Measurements from ENCODE around the gene MALAT1.

Gene MALAT1

GRCh38 chr11:65496304-65497140 lies 2.3 kb upstream of the MALAT1 start:
- 0 out of 2 replicates have a peak, but pooled peaks have one; percentile 26 for TF ChIP-seq TSHZ2 (CRISPR knock-in tag; IDR thresholded peaks at IDR 0.05)
- no peak for TF ChIP-seq SNAI2 (CRISPR knock-in tag; IDR thresholded peaks at IDR 0.05)
- 0 out of 2 replicates have a peak, but pooled peaks have one; percentile 23 for TF ChIP-seq ZNF70 (CRISPR knock-in tag; IDR thresholded peaks at IDR 0.05)
- ATAC-seq: no peak

- peak; percentile 73 for ATAC-seq
- TF ChIP-seq OSR1 (CRISPR knock-in tag; IDR thresholded peaks at IDR 0.05) (no peak), PATZ1 (CRISPR knock-in tag; IDR thresholded peaks at IDR 0.05; ENCODE audit: borderline replicate concordance) (peak; percentile 11; the same call in 1 of the 2 replicates), ISL1 (CRISPR knock-in tag; IDR thresholded peaks at IDR 0.05) (peak; percentile 53), ZFP3 (CRISPR knock-in tag; IDR thresholded peaks at IDR 0.05) (0 out of 2 replicates have a peak, but pooled peaks have one; percentile 18), TSHZ2 (CRISPR knock-in tag; IDR thresholded peaks at IDR 0.05) (peak; percentile 19; the same call in 1 of the 2 replicates)
These were observed 1.5 kb upstream of the MALAT1 start for GRCh38 chr11:65497141-65498041.

- ATAC-seq: no peak
- TF ChIP-seq ZNF8 (CRISPR knock-in tag; IDR thresholded peaks at IDR 0.05) (no peak), TOX (CRISPR knock-in tag; IDR thresholded peaks at IDR 0.05; ENCODE audit: borderline replicate concordance) (0 out of 2 replicates have a peak, but pooled peaks have one; percentile 2)
These were observed 661 bp upstream of the MALAT1 start for GRCh38 chr11:65498042-65498726.

- no peak for ATAC-seq
- TF ChIP-seq PPARA (CRISPR knock-in tag; IDR thresholded peaks at IDR 0.05; ENCODE audit: borderline replicate concordance) (no peak), CSRNP3 (CRISPR knock-in tag; IDR thresholded peaks at IDR 0.05) (no peak), POU6F1 (CRISPR knock-in tag; IDR thresholded peaks at IDR 0.05; ENCODE audit: borderline replicate concordance, low read depth) (no peak), ZC3H10 (CRISPR knock-in tag; IDR thresholded peaks at IDR 0.05) (no peak), SNAI2 (CRISPR knock-in tag; IDR thresholded peaks at IDR 0.05) (no peak), CREB5 (CRISPR knock-in tag; IDR thresholded peaks at IDR 0.05; ENCODE audit: low read depth) (no peak), TCF4 (CRISPR knock-in tag; IDR thresholded peaks at IDR 0.05; ENCODE audit: borderline replicate concordance) (no peak), ISL1 (CRISPR knock-in tag; IDR thresholded peaks at IDR 0.05) (no peak), BACH2 (CRISPR knock-in tag; IDR thresholded peaks at IDR 0.05; ENCODE audit: borderline replicate concordance) (no peak), TOX (CRISPR knock-in tag; IDR thresholded peaks at IDR 0.05; ENCODE audit: borderline replicate concordance) (no peak), ZFP30 (CRISPR knock-in tag; IDR thresholded peaks at IDR 0.05) (no peak), ZNF565 (CRISPR knock-in tag; conservative IDR thresholded peaks at IDR 0.05; ENCODE audit: low read depth) (no peak), CSDC2 (CRISPR knock-in tag; IDR thresholded peaks at IDR 0.05) (no peak), ZNF8 (CRISPR knock-in tag; IDR thresholded peaks at IDR 0.05) (no peak), ZNF70 (CRISPR knock-in tag; IDR thresholded peaks at IDR 0.05) (no peak), ARNTL (CRISPR knock-in tag; IDR thresholded peaks at IDR 0.05; ENCODE audit: borderline replicate concordance, low read depth) (no peak), RARB (CRISPR knock-in tag; IDR thresholded peaks at IDR 0.05) (no peak)
These were observed 193 bp upstream of the MALAT1 start for GRCh38 chr11:65498727-65498976.

Data from SK-N-SH treated with all-trans-retinoic acid at 6 μM for 48 hours (cell line).